Adrenal gland (tissue), 12 donors: ENCODE results near the gene CD36. TPM values are rescaled to one million over a fixed set of nuclear protein-coding genes. Genes with fewer than 3 reads are reported as not detected.

ENCODE experiments used
- DNase-seq, 7 donors: peaks; one replicate each; pipeline ENCODE4 v3.0.0-alpha.2; 2019 to 2020
- H3K27ac ChIP-seq, 5 donors: fragments of 200-600 bp; sonication (generic) in 4 of 5; 1 replicate in 3 of 5; 2 replicates in 2 of 5; pipeline versions ENCODE4 v1.5.1 to v1.8.0; 2016 to 2020; ENCODE audit warnings: mild to moderate bottlenecking in 1 of 5
- H3K27me3 ChIP-seq: fragments of 200-600 bp; 2 replicates; pipeline ENCODE4 v1.8.0; 2021
- H3K36me3 ChIP-seq, 2 donors: fragments of 200-600 bp; replicated peaks in 1 of 2; 1 replicate in 1 of 2; 2 replicates in 1 of 2; pipeline versions ENCODE4 v1.5.1 to v1.8.0; 2018 to 2022
- H3K4me1 ChIP-seq, 2 donors: fragments of 200-600 bp; replicated peaks in 1 of 2; 1 replicate in 1 of 2; 2 replicates in 1 of 2; pipeline versions ENCODE4 v1.5.1 to v1.8.0; 2018 to 2021
- H3K4me3 ChIP-seq, 4 donors: fragments of 200-600 bp; sonication (generic) in 3 of 4; one replicate each; pipeline ENCODE4 v1.5.1; 2016 to 2018
- H3K9me3 ChIP-seq, 3 donors: fragments of 200-600 bp; sonication (generic) in 1 of 3; replicated peaks in 1 of 3; 1 replicate in 2 of 3; 2 replicates in 1 of 3; pipeline versions ENCODE4 v1.5.1 to v1.8.0; 2016 to 2021
- POLR2A ChIP-seq, 2 donors: fragments of 450-650 bp; IDR thresholded peaks; one replicate each; pipeline ENCODE4 v1.6.1; 2017; ENCODE audit warnings: antibody characterized with exemption in 2 of 2, mild to moderate bottlenecking in 2 of 2, moderate library complexity in 1 of 2
- WGBS, 4 donors: extraction: QIAGEN DNeasy Blood & Tissue Kit in 2 of 4; methylation state at CpG; one replicate each; pipeline versions ENCODE4 v1.1.5 to v1.1.7; 2013 to 2017; 5-methylcytosine and 5-hydroxymethylcytosine counted together
- intact Hi-C, 2 donors: fragments of 100-400 bp; cut with DNase I; formaldehyde crosslinking; loops; one replicate each; pipeline versions ENCODE4 v1.14.1 to v1.15.0; 2022 to 2023
- polyA plus RNA-seq, 3 donors: library from polyadenylated mRNA; stranded (reverse); fragments of 200-250 nt in 2 of 3; fragments of 350-450 nt in 1 of 3; fragmentation: Illumina TruSeq in 1 of 3; extraction: RNeasy Lipid Tissue Mini Kit (QIAGEN cat#74804) in 1 of 3; gene quantifications; one replicate each; pipeline ENCODE4 v1.2.3, GENCODE V29; 2013 to 2014
- total RNA-seq, 9 donors: library from RNA; depleted of rRNA in 4 of 9; stranded (reverse); fragments of >200 nt in 4 of 9; fragments of 120-200 nt in 1 of 9; fragmentation: NEBNext Ultra II Directional in 1 of 9; extraction: Animal tissue kit (Norgen Biotek cat#: 25700) in 1 of 9; gene quantifications; one replicate each; pipeline versions ENCODE4 v1.1.0 to v1.2.4, GENCODE V29; 2013 to 2023
- TF ChIP-seq, protein P1 (sequence below), 6 experiments: fragments of 450-650 bp in 4 of 6; fragments of 200-600 bp in 2 of 6; sonication (generic) in 1 of 6; IDR thresholded peaks; 1 replicate in 5 of 6; 2 replicates in 1 of 6; pipeline versions ENCODE4 v1.5.1 to v1.8.0; 2016 to 2021; ENCODE audit warnings: antibody characterized with exemption in 6 of 6, mild to moderate bottlenecking in 2 of 6, moderate library complexity in 1 of 6
- donor health status: healthy with polysubstance abuse.
- donor health status: Bipolar disorder and iron deficiency.
- donor health status: DM: yes; HTN: yes; CAD: no.
- donor health status: DM: no; HTN: no; CAD: no.
- donor health status: DM: no; HTN: no; CAD: no.
- donor health status: DM: yes; HTN: yes; CAD: no.

The CD36 gene
- total and polyA plus RNA-seq, 12 donors = 7.2 to 224 (median 32.2) TPM

DNA sequence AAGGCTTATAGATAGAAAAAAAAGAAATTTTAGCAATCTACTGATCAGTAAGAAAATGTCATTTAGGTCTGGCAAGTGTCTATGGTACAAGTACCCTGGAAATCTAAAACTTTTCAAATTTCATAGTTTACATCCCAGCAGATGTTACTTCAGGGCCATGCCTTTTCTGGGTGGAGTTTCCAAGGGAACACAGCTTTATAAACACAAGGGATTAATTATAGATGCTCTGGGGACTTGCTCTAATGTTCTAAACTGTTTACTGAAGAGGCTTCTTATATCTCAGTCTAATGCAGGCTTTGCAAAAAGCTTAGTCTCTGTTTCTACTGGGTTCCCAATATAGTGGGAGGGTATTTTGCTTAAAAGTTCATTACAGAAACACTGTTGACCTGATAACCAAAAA, 3.1 kb downstream of the CD36 start:
- Histone ChIP-seq H3K36me3 (no peaks in the 10 kb centered on the region), H3K27ac (no peak overlapping the region), H3K9me3 (peaks cover 0 to 4% (median 0%) of the 10 kb centered on the region in 3 donors), H3K4me3 (no peak overlapping the region), H3K27me3 (no peaks in the 10 kb centered on the region), H3K4me1 (peaks cover 0 to 20% of the 10 kb centered on the region in 2 donors)
- TF ChIP-seq, protein P1, sequence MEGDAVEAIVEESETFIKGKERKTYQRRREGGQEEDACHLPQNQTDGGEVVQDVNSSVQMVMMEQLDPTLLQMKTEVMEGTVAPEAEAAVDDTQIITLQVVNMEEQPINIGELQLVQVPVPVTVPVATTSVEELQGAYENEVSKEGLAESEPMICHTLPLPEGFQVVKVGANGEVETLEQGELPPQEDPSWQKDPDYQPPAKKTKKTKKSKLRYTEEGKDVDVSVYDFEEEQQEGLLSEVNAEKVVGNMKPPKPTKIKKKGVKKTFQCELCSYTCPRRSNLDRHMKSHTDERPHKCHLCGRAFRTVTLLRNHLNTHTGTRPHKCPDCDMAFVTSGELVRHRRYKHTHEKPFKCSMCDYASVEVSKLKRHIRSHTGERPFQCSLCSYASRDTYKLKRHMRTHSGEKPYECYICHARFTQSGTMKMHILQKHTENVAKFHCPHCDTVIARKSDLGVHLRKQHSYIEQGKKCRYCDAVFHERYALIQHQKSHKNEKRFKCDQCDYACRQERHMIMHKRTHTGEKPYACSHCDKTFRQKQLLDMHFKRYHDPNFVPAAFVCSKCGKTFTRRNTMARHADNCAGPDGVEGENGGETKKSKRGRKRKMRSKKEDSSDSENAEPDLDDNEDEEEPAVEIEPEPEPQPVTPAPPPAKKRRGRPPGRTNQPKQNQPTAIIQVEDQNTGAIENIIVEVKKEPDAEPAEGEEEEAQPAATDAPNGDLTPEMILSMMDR (IDR thresholded peaks at IDR 0.05) = no peak
- TF ChIP-seq POLR2A (IDR thresholded peaks at IDR 0.05) = no peak
- DNase-seq = no peak
- intact Hi-C loops = no loop called here

GRCh38 chr7:80642871-80643270, 4.4 kb downstream of the CD36 start:
- Histone ChIP-seq H3K9me3 (peaks cover 0 to 4% (median 0%) of the 10 kb centered on the region in 3 donors), H3K36me3 (no peaks in the 10 kb centered on the region), H3K4me1 (peaks cover 0 to 9% of the 10 kb centered on the region in 2 donors), H3K4me3 (no peak overlapping the region), H3K27ac (no peak overlapping the region), H3K27me3 (no peaks in the 10 kb centered on the region)
- WGBS, 4 donors = 81 to 100% (median 96%) methylated on average over 1 of the region's 1 CpG
- no peak for DNase-seq
- intact Hi-C loops = no loop called here
- TF ChIP-seq, protein P1 (IDR thresholded peaks at IDR 0.05) = no peak
- TF ChIP-seq POLR2A (IDR thresholded peaks at IDR 0.05) = no peak

DNA sequence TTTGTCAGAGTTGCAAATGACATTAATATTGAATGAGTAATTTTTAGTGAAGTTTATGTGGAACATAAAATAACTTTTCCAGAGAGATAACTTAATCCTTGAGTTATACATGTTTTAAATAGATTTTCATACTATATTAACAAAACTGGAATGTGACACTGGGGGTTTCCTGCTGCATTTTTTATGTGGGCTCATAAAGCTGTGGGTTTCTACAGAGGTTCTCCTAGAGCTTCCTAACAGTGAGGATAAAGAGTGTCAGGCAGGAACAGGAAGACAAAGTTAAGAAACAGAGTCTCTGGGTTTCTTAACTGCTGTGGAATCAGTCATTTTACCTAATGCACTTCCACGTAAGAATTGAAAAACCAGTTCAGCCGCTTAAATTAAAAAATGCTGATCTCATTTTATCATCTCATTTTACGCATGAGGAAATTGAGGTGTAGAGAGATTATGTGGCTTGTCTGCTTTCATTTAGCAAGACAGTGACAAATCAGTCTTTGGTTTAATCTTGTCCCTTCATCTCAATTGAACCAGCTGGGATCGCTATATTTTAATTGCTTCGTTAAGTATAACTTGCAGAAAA, 5.0 kb downstream of the CD36 start:
- 81 to 85% (median 83%) methylated on average over 5 of the region's 5 CpGs for WGBS, 4 donors
- no peaks in the 10 kb centered on the region for H3K27me3 ChIP-seq
- H3K4me3 ChIP-seq = no peak overlapping the region
- TF ChIP-seq POLR2A (IDR thresholded peaks at IDR 0.05) = no peak
- TF ChIP-seq, protein P1 (IDR thresholded peaks at IDR 0.05) = no peak
- intact Hi-C loops = no loop called here
- peaks cover 0 to 9% of the 10 kb centered on the region in 2 donors for H3K4me1 ChIP-seq
- H3K36me3 ChIP-seq = no peaks in the 10 kb centered on the region
- H3K9me3 ChIP-seq = peaks cover 0 to 4% (median 0%) of the 10 kb centered on the region in 3 donors
- DNase-seq = no peak
- no peak overlapping the region for H3K27ac ChIP-seq

- Histone ChIP-seq H3K4me1 (peaks cover 0 to 9% of the 10 kb centered on the region in 2 donors), H3K36me3 (no peaks in the 10 kb centered on the region), H3K9me3 (peaks cover 0 to 4% (median 0%) of the 10 kb centered on the region in 3 donors), H3K4me3 (no peak overlapping the region), H3K27ac (no peak overlapping the region), H3K27me3 (no peaks in the 10 kb centered on the region)
- no peak for TF ChIP-seq POLR2A (IDR thresholded peaks at IDR 0.05)
- TF ChIP-seq, protein P1 (IDR thresholded peaks at IDR 0.05) = no peak
- WGBS, 4 donors = 79 to 92% (median 84%) methylated on average over 1 of the region's 1 CpG
- no peak for DNase-seq
- intact Hi-C loops = no loop called here
Measured at GRCh38 chr7:80644054-80644453, 5.6 kb downstream of the CD36 start.
